Ishikawa (cell line): ENCODE results near the gene AASS.

Experiments used
- CEBPB ChIP-seq: IDR thresholded peaks from 2 replicates; pipeline ENCODE4 v1.6.1; 2012
- CREB1 ChIP-seq: IDR thresholded peaks from 2 replicates; pipeline ENCODE4 v1.6.1; 2012; ENCODE audit warnings: low read depth
- EGR1 ChIP-seq: IDR thresholded peaks from 2 replicates; pipeline ENCODE4 v1.6.1; 2012
- EP300 ChIP-seq: IDR thresholded peaks from 2 replicates; pipeline ENCODE4 v1.6.1; 2012; ENCODE audit warnings: borderline replicate concordance
- FOXM1 ChIP-seq: IDR thresholded peaks from 2 replicates; pipeline ENCODE4 v1.6.1; 2012; ENCODE audit warnings: low read depth, borderline replicate concordance
- NFIC ChIP-seq: IDR thresholded peaks from 2 replicates; pipeline ENCODE4 v1.6.1; 2012
- RAD21 ChIP-seq: IDR thresholded peaks from 2 replicates; pipeline ENCODE4 v1.6.1; 2012; ENCODE audit warnings: low read depth
- TAF1 ChIP-seq: IDR thresholded peaks from 2 replicates; pipeline ENCODE4 v1.6.1; 2012; ENCODE audit warnings: low read depth, mild to moderate bottlenecking
- TCF12 ChIP-seq: IDR thresholded peaks from 2 replicates; pipeline ENCODE4 v1.6.1; 2012; ENCODE audit warnings: low read depth
- TEAD4 ChIP-seq: IDR thresholded peaks from 2 replicates; pipeline ENCODE4 v1.6.1; 2012
- YY1 ChIP-seq: IDR thresholded peaks from 2 replicates; pipeline ENCODE4 v1.6.1; 2012; ENCODE audit warnings: low read depth
- ZBTB7A ChIP-seq: IDR thresholded peaks from 2 replicates; pipeline ENCODE4 v1.6.1; 2012; ENCODE audit warnings: low read depth
- TF ChIP-seq, protein P1 (sequence below): IDR thresholded peaks from 2 replicates; pipeline ENCODE4 v1.6.1; 2012
- TF ChIP-seq, protein P2 (sequence below): IDR thresholded peaks from 2 replicates; pipeline ENCODE4 v1.6.1; 2012
- TF ChIP-seq, protein P3 (sequence below): IDR thresholded peaks from 2 replicates; pipeline ENCODE4 v1.6.1; 2012; ENCODE audit warnings: low read depth, mild to moderate bottlenecking

AASS gene

DNA sequence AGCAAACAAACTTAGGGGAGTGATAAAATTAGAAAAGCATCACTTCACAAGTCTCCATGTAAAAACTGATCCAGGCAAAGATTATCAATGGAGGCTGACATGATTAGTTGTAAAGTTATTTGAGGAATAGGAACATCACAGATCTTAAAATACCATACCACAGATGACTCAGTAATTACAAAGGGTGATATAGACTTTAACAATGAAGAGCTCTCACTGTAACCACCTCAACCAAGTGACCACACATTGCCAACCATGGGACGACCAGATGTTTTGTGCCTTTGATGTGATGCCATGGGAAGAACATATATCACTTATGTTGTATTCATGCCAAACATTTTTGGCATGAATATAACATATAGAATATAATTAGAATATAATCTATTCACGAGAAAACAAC lies 11.7 kb downstream of the AASS start:
- TF ChIP-seq YY1 (no peak), FOXM1 (no peak), CEBPB (no peak), NFIC (no peak), EP300 (no peak), TAF1 (no peak), TEAD4 (no peak), CREB1 (no peak), TCF12 (no peak), ZBTB7A (no peak), EGR1 (no peak), RAD21 (no peak)
- TF ChIP-seq, protein P1, sequence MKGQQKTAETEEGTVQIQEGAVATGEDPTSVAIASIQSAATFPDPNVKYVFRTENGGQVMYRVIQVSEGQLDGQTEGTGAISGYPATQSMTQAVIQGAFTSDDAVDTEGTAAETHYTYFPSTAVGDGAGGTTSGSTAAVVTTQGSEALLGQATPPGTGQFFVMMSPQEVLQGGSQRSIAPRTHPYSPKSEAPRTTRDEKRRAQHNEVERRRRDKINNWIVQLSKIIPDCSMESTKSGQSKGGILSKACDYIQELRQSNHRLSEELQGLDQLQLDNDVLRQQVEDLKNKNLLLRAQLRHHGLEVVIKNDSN, result no peak
- TF ChIP-seq, protein P2, sequence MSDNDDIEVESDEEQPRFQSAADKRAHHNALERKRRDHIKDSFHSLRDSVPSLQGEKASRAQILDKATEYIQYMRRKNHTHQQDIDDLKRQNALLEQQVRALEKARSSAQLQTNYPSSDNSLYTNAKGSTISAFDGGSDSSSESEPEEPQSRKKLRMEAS, result no peak
- TF ChIP-seq, protein P3, sequence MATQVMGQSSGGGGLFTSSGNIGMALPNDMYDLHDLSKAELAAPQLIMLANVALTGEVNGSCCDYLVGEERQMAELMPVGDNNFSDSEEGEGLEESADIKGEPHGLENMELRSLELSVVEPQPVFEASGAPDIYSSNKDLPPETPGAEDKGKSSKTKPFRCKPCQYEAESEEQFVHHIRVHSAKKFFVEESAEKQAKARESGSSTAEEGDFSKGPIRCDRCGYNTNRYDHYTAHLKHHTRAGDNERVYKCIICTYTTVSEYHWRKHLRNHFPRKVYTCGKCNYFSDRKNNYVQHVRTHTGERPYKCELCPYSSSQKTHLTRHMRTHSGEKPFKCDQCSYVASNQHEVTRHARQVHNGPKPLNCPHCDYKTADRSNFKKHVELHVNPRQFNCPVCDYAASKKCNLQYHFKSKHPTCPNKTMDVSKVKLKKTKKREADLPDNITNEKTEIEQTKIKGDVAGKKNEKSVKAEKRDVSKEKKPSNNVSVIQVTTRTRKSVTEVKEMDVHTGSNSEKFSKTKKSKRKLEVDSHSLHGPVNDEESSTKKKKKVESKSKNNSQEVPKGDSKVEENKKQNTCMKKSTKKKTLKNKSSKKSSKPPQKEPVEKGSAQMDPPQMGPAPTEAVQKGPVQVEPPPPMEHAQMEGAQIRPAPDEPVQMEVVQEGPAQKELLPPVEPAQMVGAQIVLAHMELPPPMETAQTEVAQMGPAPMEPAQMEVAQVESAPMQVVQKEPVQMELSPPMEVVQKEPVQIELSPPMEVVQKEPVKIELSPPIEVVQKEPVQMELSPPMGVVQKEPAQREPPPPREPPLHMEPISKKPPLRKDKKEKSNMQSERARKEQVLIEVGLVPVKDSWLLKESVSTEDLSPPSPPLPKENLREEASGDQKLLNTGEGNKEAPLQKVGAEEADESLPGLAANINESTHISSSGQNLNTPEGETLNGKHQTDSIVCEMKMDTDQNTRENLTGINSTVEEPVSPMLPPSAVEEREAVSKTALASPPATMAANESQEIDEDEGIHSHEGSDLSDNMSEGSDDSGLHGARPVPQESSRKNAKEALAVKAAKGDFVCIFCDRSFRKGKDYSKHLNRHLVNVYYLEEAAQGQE, result no peak

GRCh38 chr7:122123746-122124145 lies 20.3 kb downstream of the AASS start:
- TF ChIP-seq TEAD4 (no peak), RAD21 (no peak), CEBPB (no peak), TAF1 (no peak), EP300 (no peak), NFIC (no peak), TCF12 (no peak), ZBTB7A (no peak), YY1 (no peak), FOXM1 (no peak)
- TF ChIP-seq, protein P1, result no peak
- TF ChIP-seq, protein P2, result no peak
- TF ChIP-seq, protein P3, result no peak

DNA sequence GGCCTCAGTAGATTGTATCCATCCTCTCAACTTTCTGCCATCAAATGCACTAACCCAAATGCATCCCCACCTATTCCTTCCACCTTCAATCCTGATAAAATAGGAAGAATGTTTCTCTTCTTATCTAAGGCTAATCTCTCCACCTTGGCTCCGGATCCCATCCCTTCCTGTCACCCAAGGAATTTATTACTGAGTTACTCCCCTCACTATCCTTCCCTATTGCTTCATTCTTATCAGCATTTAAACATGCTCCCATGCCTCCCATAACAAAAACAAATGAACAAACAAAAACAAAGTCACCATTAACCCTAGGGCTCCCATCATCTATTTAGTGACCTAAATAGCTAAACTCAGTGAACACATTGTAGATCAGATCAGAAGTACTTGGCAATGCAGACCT lies 25.3 kb downstream of the AASS start:
- TF ChIP-seq TAF1, result no peak
- TF ChIP-seq NFIC, result no peak
- TF ChIP-seq, protein P1, result no peak
- no peak for TF ChIP-seq ZBTB7A
- TF ChIP-seq, protein P3, result no peak
- TF ChIP-seq RAD21, result no peak
- no peak for TF ChIP-seq EP300
- no peak for TF ChIP-seq EGR1
- TF ChIP-seq CEBPB, result no peak
- TF ChIP-seq FOXM1, result no peak
- TF ChIP-seq, protein P2, result no peak
- no peak for TF ChIP-seq CREB1
- no peak for TF ChIP-seq YY1
- no peak for TF ChIP-seq TCF12
- no peak for TF ChIP-seq TEAD4

GRCh38 chr7:122103064-122103463 lies 41.0 kb downstream of the AASS start:
- no peak for TF ChIP-seq TAF1
- TF ChIP-seq EGR1, result no peak
- TF ChIP-seq, protein P3, result no peak
- TF ChIP-seq FOXM1, result no peak
- no peak for TF ChIP-seq TEAD4
- TF ChIP-seq EP300, result no peak
- no peak for TF ChIP-seq YY1
- TF ChIP-seq, protein P2, result no peak
